ENCODE data around the gene URM1. TPM values are rescaled to one million over a fixed set of nuclear protein-coding genes. Genes with fewer than 3 reads are reported as not detected.

URM1 gene
- total RNA-seq, 2 experiments from 2014 or later: 28.4 to 28.8 TPM

GRCh38 chr9:128408963-128409431, 37.8 kb downstream of the URM1 start:
- H3K27ac ChIP-seq (ENCODE audit: low read depth in 1 of 2, low read length in 2 of 2): no peak overlapping the region
- peaks cover 47% of the 10 kb centered on the region for H3K27me3 Mint-ChIP-seq
- no peak for ATAC-seq (ENCODE audit: poor library complexity)
- no peaks in the 10 kb centered on the region for H3K4me1 ChIP-seq (ENCODE audit: insufficient read depth, low read length)
- H3K9me3 ChIP-seq (ENCODE audit: control insufficient read depth in 1 of 2, insufficient read depth in 1 of 2, low read length in 2 of 2): peaks cover 0 to 6% of the 10 kb centered on the region in 2 experiments
- TF ChIP-seq CTCF (IDR thresholded peaks at IDR 0.05): no peak
- DNase-seq: no peak
- CTCF ChIA-PET: no interaction called here
- POLR2A ChIA-PET: no interaction called here
- H3K36me3 ChIP-seq (ENCODE audit: insufficient read depth, low read length): no peaks in the 10 kb centered on the region
- no peaks in the 10 kb centered on the region for H3K36me3 Mint-ChIP-seq (ENCODE audit: low read depth)
- no peak overlapping the region for H3K27ac Mint-ChIP-seq
- peaks cover 23 to 26% of the 10 kb centered on the region in 2 experiments for H3K27me3 ChIP-seq (ENCODE audit: control insufficient read depth in 1 of 2, insufficient read depth in 2 of 2, low read length in 2 of 2)
- no peaks in the 10 kb centered on the region for H3K9me3 Mint-ChIP-seq
- no peak overlapping the region for H3K4me3 ChIP-seq (ENCODE audit: low read length)
- H3K4me1 Mint-ChIP-seq (ENCODE audit: low read depth): no peaks in the 10 kb centered on the region
- intact Hi-C loops (cut with DNase I, micrococcal nuclease): no loop called here
- no peak overlapping the region for H3K4me3 Mint-ChIP-seq

- no peaks in the 10 kb centered on the region for H3K4me1 ChIP-seq (ENCODE audit: insufficient read depth, low read length)
- peaks cover 52% of the 10 kb centered on the region for H3K27me3 Mint-ChIP-seq
- no peaks in the 10 kb centered on the region for H3K36me3 ChIP-seq (ENCODE audit: insufficient read depth, low read length)
- peaks cover 26 to 27% of the 10 kb centered on the region in 2 experiments for H3K27me3 ChIP-seq (ENCODE audit: control insufficient read depth in 1 of 2, insufficient read depth in 2 of 2, low read length in 2 of 2)
- DNase-seq: no peak
- TF ChIP-seq CTCF (IDR thresholded peaks at IDR 0.05): no peak
- no peak overlapping the region for H3K4me3 ChIP-seq (ENCODE audit: low read length)
- no peaks in the 10 kb centered on the region for H3K36me3 Mint-ChIP-seq (ENCODE audit: low read depth)
- CTCF ChIA-PET: no interaction called here
- no peak overlapping the region for H3K4me3 Mint-ChIP-seq
- H3K27ac ChIP-seq (ENCODE audit: low read depth in 1 of 2, low read length in 2 of 2): no peak overlapping the region
- no peak for ATAC-seq (ENCODE audit: poor library complexity)
- no peak overlapping the region for H3K27ac Mint-ChIP-seq
- no peaks in the 10 kb centered on the region for H3K9me3 Mint-ChIP-seq
- intact Hi-C loops (cut with DNase I, micrococcal nuclease): no loop called here
- H3K4me1 Mint-ChIP-seq (ENCODE audit: low read depth): no peaks in the 10 kb centered on the region
- POLR2A ChIA-PET: no interaction called here
- H3K9me3 ChIP-seq (ENCODE audit: control insufficient read depth in 1 of 2, insufficient read depth in 1 of 2, low read length in 2 of 2): peaks cover 0 to 6% of the 10 kb centered on the region in 2 experiments
These were observed 38.3 kb downstream of the URM1 start for GRCh38 chr9:128409450-128409849.

- no peaks in the 10 kb centered on the region for H3K4me1 ChIP-seq (ENCODE audit: insufficient read depth, low read length)
- no peaks in the 10 kb centered on the region for H3K36me3 ChIP-seq (ENCODE audit: insufficient read depth, low read length)
- DNase-seq (no peak), ATAC-seq (ENCODE audit: poor library complexity) (no peak)
- H3K27me3 ChIP-seq (ENCODE audit: control insufficient read depth in 1 of 2, insufficient read depth in 2 of 2, low read length in 2 of 2): peaks cover 30 to 32% of the 10 kb centered on the region in 2 experiments
- no peak for TF ChIP-seq CTCF (IDR thresholded peaks at IDR 0.05)
- Mint-ChIP-seq H3K9me3 (no peaks in the 10 kb centered on the region), H3K4me3 (no peak overlapping the region), H3K27me3 (peaks cover 57% of the 10 kb centered on the region), H3K36me3 (ENCODE audit: low read depth) (no peaks in the 10 kb centered on the region), H3K4me1 (ENCODE audit: low read depth) (no peaks in the 10 kb centered on the region), H3K27ac (no peak overlapping the region)
- ChIA-PET CTCF (interaction anchor here (0.6 to 2.5 kb wide), 2 partner anchors 48 to 554 kb away, joined by 3 to 20 read pairs; no protein-coding TSS in a partner anchor), POLR2A (no interaction called here)
- no peak overlapping the region for H3K4me3 ChIP-seq (ENCODE audit: low read length)
- intact Hi-C loops (cut with DNase I, micrococcal nuclease): no loop called here
- H3K9me3 ChIP-seq (ENCODE audit: control insufficient read depth in 1 of 2, insufficient read depth in 1 of 2, low read length in 2 of 2): peaks cover 0 to 6% of the 10 kb centered on the region in 2 experiments
- no peak overlapping the region for H3K27ac ChIP-seq (ENCODE audit: low read depth in 1 of 2, low read length in 2 of 2)
These were observed 38.8 kb downstream of the URM1 start for GRCh38 chr9:128409978-128410377.

Measured in CD4-positive, alpha-beta T cell (primary cell).